ENCODE measurements around the gene SYNE1.

SYNE1 gene

GRCh38 chr6:152318278-152318677, 318.9 kb downstream of the SYNE1 start:
- DNase-seq (ENCODE audit: low read depth, low spot score) = no peak

- DNase-seq (ENCODE audit: low read depth, low spot score) = no peak
Measured at GRCh38 chr6:152316024-152316423, 321.1 kb downstream of the SYNE1 start.

DNA sequence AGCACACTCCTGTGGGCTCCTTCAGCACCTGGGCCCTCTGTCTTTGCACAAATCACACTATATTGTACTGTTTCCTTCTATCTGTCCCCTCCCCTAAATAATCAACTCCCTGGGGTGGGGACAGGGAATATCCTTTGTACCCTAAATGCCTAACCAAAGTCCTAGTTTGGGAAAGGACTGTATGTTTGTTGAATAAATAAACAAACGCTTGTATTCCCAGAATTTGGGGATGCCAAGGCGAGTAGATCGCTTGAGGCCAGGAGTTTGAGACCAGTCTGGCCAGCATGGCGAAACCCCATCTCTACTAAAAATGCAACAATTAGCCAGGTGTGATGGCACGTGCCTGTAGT, 322.7 kb downstream of the SYNE1 start:
- no peak for DNase-seq (ENCODE audit: low read depth, low spot score)

GRCh38 chr6:152313542-152314482, 323.4 kb downstream of the SYNE1 start:
- no peak for DNase-seq (ENCODE audit: low read depth, low spot score)

GRCh38 chr6:152312434-152312833, 324.7 kb downstream of the SYNE1 start:
- no peak for DNase-seq (ENCODE audit: low read depth, low spot score)

DNA sequence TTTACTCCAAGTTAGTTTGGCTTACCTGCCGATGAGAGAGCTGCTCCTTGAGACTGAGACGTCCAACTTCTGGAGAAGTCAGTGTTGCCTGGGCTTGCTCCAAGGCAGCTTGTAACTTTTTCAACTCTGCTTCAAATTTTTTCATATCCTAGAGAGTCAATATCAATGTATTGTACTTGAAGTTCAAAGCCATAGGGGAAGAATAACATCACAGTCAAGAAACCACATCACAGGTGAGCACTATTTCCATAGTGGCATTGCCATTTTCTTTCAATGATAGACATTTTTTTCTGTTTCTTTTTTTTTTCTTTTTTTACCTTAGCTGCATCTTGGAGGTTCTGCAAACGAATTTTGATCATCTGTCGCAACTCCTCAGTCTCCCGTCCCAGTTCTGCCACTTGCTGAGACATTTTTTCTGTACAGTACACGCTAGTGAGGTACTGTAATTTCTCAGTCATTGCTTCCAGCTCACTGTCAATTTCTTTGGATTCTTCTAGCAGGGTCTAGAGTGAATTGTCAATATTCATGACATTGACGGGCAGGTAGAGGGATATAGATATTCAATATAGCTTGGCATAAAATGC, 326.7 kb downstream of the SYNE1 start:
- DNase-seq (ENCODE audit: low read depth, low spot score) = no peak

DNA sequence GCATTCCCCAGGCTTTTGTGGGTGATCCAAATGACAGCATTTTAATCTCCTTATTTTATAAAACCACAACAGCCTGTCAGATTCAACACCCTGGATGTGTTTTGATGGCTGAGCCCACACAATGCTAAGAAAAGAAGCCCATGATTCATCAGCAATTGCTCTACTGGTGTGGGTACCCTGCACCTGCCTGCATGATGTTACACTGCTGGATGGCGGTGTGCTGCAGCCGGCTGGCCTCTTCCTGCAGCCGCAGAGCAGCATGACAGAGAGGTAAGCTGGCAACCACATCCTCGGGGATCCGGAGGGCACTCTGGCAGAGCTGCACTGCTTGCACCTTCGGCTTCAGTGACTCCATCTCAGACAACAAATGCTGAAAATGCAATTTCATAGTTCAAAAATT, 327.5 kb downstream of the SYNE1 start:
- DNase-seq (ENCODE audit: low read depth, low spot score) = peak; percentile 24

DNA sequence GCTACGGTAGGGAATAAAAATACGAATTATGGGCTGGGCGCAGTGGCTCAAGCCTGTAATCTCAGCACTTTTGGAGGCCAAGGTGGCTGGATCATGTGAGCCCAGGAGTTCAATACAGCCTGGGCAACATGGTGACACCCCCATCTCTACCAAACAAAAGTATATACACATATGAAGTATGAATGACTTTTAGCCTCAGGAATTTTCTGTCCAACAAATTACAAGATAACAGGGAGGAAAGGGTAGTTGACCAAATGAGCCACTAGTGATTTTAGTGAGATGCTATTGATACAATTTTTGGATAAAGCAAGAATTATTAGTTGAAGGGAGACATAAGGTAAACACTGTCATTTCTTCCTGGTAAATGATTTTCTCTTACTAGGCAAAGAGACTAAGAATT, 328.2 kb downstream of the SYNE1 start:
- DNase-seq (ENCODE audit: low read depth, low spot score) = no peak

DNA sequence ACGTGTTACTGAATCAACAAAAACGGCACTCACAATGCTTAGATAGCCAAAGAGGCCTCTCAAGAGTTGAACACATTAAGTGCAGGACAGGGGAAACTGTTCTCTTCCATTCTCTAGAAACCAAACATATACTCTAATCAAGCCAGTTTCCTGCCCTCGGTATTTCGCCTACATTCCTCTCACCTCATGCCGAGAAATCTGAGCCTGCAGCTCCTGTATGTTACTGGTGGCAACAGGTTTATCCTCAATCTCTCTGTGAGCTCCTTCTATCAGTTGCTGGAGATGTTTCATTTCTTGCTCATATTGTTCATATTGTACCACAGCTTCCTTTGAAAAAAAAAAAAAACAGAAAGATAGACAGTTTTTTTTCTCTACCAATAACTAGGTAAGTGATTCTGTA, 328.9 kb downstream of the SYNE1 start:
- DNase-seq (ENCODE audit: low read depth, low spot score) = no peak

GRCh38 chr6:152305672-152306071, 331.5 kb downstream of the SYNE1 start:
- DNase-seq (ENCODE audit: low read depth, low spot score) = no peak

DNA sequence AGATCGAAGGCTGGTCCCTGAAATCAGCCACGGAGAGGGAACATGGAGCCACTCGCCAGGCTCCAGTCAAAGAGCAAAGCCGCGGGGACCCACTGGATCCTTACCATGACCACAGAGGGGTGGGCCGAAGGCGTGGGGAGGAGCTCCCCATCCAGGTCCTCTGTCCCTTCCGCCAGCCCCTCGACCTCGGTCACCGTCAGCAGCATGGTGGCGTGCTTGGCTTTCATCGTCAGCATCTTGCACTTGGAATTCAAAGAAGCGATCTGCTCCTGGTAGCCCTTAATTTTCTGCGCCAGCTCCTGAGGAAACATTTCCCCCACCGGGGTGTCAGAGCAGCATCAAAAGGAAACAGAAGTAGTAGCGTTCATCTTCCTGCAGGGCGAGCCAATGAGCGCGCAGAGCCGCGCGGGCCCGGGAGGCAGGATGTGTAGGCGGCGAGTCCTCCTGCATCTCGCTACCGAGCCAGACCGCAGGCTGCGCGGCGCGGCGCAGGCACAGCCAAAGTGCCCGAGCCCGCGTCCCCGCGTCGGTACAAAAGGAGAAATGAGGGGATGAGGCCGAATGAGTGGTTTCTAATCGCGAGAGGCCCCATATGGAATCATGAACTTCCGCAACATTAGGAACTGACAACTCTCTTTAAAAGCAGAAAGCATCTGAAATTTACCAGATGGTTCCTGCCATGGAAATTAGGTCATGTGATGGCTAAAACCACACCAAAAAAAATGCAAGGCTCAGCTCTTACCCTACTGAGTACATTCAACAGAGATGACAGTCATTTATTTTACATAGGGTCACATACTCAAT, 335.2 kb downstream of the SYNE1 start:
- DNase-seq (ENCODE audit: low read depth, low spot score) = peak; percentile 72

DNA sequence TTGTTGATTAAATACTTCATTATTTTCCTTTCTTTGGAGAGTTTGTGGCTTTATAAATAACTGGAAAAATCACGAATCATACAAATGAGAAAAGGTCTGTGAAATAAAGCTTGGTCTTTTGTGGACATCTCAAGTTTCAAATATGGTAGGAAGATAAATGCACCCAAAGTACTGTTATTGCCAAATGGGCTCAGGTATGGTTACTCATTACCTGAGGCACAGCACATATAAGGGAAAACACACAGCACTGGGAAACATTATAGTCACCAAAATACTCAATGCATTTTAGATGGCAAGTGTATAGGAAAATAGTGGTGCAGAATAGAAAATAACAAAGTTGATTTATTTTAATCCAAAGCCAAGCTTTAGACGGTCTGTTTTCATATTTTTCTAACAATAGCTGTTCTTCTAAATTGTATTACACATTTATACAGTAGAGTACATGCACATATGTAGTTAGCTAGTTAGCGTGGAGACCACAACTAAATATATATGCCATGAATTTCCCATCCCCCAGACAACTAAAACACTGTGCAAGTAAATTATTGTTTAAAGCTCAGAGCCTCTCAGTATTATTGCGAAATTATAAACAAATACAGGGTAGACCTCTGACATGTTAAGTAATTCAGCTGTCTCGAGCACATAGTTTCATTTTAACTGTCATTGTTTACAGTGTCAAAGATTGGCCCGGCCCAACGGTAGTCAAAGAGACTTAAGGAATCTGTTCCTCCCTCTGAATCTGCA, 336.0 kb downstream of the SYNE1 start:
- no peak for DNase-seq (ENCODE audit: low read depth, low spot score)

- DNase-seq (ENCODE audit: low read depth, low spot score) = no peak
Measured at GRCh38 chr6:152300517-152300916, 336.6 kb downstream of the SYNE1 start.

DNA sequence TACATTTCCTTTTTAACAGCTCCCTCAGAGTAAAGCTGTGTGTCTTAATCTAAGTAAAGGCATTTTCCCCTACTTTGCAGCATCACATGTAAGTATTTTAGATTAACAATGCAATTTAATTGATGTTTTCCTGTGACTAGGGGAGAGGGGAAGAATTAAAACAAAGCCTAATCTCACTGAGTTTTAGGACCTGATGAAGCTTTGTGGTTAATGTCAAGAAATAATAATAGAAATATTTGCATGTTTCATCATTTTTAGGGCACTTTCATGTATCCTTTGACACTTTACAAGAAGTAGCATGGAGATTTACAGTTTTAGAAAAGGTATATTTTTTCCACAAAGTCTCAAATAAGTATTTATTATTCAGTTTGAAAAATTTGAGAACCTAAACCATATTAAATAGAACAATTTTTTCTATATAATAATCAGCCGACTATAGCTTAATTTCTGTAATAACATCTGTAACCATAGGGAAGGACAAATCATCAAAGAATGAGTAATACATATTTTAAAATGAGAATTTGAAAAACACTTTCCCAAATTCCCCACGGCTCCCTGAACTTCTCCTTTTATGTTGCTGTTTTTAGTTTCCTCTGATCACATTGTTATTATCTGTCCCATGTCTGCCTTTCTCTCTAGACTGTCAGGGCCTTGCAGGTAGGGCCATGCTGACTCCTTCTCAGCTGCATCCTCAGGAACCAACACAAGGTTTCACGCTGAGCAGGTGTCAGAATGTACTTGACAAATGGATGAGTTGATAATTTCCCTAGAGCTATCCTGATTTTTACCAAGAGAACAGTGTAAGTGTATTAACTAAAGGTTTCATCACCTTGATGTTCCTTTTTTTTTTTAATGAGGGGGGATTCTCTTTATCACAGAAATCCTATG, 338.1 kb downstream of the SYNE1 start:
- no peak for DNase-seq (ENCODE audit: low read depth, low spot score)

- DNase-seq (ENCODE audit: low read depth, low spot score) = no peak
Measured at GRCh38 chr6:152298055-152298647, 339.0 kb downstream of the SYNE1 start.

DNA sequence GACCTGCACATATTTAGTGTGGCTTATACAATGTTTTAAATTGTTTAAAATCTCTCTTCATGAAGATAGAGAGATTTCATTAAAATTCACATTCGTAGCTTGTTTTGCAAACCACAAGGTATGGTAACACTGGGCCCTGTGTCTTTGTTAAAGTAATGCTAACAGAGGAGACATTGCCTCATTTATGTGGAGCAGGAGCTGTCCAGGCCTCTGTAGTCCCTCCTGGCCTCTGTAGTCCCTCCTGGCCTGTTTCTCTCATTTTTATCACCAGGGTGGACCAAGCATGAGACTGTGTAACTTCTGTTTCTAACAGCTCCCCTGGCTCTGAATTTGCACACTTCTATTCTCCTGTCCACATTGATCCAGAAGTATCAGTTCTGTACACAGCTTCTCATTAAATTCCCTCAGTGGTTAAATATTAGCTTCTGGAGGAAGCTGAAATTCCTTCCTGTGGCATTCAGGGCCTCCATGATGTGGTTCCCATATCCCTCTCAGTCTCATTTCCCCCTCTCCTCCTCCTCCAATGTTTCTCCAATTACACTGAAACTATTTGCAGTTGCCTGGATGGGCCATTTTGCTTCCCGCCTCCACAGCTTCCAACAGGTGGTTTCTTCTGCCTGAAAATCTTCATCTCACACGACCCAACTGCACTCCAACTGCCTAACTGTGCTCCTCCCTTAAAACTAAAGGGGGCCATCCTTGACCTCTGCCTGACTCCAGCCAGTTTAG, 340.4 kb downstream of the SYNE1 start:
- no peak for DNase-seq (ENCODE audit: low read depth, low spot score)

DNA sequence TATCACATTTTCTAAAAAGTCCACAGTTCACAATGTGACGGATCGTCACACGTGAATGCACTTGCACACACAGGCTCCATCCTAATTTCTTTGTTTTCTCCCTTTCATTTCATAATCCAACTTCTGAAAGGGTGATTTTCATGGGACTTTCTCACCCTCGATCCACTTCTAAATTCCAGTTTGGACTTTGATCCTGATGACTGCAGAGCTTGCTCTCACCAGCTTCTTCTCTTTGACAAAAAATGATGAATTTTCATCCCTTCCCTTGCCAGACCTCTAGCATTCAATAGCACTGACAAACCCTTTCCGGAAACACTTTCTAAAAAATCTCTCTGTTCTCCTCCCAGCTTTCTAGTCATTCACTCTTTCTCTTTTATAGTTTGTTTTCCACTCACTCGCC, 341.2 kb downstream of the SYNE1 start:
- DNase-seq (ENCODE audit: low read depth, low spot score) = no peak

DNA sequence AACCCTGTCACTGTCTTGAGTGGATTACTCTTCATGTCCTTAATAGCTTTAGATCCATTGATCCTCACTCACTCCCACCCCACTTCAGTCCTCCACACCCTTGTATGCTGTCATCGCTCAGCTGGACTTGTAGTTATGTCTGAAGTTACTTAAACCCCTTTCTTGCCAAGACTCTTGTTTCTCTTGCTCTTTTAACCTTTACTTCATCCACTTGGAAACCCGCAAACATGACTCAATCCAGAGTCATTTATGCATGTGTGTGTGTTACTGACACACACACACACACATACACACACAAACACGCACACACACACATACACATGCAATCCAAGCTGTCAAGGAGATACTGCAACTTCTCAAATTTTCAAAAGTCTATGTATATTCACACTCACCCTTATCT, 341.8 kb downstream of the SYNE1 start:
- no peak for DNase-seq (ENCODE audit: low read depth, low spot score)

- no peak for DNase-seq (ENCODE audit: low read depth, low spot score)
Measured at GRCh38 chr6:152293404-152293803, 343.8 kb downstream of the SYNE1 start.

GRCh38 chr6:152292555-152292954, 344.6 kb downstream of the SYNE1 start:
- DNase-seq (ENCODE audit: low read depth, low spot score) = no peak
